Mucosa of gallbladder (tissue), 1 donor: ENCODE data around the gene GDF15. TPM values are rescaled to one million over a fixed set of nuclear protein-coding genes. Genes with fewer than 3 reads are reported as not detected.
A peak's percentile ranks its signal among the peaks of the same experiment; 100 is the strongest.
"Not testable (repeated sequence)": the region's sequence is repeated elsewhere in the genome, so short reads cannot be mapped to it uniquely, and the experiment has no call there.

ENCODE experiments used
- DNase-seq: peaks from one replicate; pipeline ENCODE4 v3.0.0-alpha.2; 2020; ENCODE audit warnings: low spot score
- total RNA-seq: library from RNA; stranded (reverse); gene quantifications from one replicate; pipeline ENCODE4 v1.2.1, GENCODE V29; 2021
- donor health status: DM: no; HTN: no; CAD: no.

Gene GDF15
- total RNA-seq, 1 donor from 2014 or later: 76.0 TPM

DNA sequence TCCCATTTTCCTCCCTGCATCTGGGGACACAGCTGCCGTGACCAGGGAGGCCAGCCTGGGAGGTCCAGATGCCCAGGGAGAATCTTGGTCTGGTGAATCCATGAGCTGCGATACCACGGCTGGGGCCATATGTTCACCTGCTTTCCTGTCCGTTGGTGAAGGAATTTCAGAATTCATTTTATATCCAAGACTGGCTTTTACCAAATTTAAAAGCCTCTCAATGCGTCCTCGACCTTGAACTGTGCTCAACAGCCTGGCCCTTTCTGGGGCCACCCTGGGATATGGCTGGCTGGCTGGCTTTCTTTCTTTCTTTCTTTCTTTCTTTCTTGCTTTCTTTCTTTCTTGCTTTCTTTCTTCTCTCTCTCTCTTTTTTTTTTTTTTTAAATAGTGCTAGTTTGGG lies 22.2 kb upstream of the GDF15 start:
- no peak for DNase-seq

DNA sequence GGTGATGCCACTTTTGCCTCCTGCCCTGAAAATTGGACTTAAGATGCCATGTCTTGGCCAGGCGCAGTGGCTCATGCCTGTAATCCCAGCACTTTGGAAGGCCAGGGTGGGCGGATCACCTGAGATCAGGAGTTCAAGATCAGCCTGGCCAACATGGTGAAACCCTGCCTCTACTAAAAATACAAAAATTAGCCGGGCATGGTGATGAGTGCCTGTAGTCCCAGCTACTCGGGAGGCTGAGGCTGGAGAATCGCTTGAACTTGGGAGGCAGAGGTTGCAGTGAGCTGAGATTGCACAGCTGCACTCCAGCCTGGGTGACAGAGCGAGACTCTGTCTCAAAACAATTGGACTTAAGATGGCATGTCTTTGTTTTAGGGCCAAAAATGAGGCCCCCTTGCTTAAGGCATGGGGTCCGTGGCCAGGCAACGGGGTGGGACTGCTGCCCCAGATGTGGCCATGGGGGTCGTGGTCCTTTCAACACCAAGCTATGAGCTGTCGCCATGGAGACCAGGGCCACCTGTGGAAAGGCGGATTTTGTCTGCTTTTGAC lies 21.6 kb upstream of the GDF15 start:
- DNase-seq: not testable (repeated sequence)

DNA sequence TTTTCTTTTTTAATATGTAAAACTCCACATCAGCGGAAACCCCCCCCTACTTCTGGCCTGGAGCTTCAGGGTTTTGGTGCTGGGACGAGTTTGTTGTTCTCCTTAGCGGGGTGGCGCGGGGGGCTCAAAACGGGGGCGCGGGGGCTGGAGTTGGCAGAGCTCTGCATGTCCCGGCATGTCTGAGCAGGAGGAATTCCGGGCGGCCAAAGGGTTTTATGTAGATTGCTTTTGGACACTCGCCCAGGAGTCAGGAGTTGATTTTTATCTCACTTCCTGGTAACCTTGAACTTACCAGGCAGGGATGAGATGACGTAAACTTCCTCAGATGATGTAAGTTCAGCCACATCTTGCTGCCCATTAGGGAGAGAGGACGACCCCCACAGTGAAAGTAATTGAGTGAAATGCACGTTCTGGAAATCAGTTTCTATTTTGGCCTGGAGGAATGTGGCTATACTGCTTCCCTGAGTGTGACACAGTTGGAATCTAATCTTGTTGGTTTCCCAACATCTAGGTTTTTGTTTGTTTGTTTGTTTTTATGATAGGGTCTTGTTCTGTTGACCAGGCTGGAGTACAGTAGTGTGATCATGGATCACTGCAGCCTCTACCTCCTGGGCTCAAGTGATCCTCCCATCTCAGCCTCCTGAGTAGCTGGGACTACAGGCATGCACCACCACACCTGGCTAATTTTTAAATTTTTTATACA lies 21.0 kb upstream of the GDF15 start:
- DNase-seq: peak; percentile 90

DNA sequence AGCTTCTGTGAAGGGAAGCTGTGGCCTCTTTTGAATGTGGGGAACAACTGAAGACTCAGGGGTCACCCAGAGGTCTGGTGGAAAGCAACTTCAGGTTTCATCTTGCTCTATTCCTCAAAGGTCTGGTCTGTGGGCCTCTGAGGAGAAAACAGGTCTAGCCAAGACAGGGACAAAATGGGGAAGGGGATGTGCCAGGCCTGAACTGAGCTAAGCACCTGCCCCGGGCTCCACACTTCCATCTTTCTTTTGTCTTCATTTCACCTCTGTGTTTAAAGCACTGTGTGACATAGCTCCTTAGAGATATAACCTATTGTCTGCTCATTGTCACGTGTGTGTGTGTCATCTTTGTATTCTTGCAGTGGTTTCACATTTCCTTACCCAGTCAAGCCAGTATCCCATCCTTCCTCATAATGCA lies 19.9 kb upstream of the GDF15 start:
- no peak for DNase-seq

DNA sequence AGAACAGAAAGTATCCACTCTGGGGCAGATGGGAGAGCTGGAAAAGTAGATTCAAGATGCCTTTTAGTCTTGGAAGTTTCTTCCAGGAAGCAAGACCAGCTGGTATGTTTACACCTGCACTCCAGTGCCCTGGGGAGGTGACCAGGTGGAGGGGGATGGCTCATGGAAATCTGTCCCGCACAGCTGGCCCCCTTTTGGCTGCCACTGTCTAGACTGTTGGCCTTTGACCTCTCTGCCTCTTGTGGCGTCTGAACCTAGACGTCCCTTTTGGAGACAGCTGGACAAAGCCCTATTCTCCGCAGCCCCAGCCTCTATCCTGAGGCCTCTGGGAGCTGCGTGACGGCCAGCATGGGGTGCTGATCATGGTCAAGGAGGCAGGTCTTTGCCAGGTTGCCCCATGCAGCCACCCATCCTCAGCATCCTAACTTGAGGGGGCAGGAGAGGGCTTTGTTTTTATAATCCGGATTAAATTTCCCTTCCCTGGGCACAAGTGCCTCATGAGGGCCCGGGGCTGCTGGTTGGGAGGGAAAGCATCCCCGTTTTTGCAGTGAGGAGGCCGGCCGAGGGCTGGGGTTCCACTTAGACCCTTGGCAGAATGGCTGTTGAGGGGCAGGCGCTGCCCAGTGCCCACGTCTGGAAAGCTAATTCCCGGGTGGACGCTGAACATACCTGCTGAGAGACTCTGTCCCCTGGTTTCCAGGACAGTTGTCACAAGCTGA lies 17.3 kb upstream of the GDF15 start:
- DNase-seq: no peak

DNA sequence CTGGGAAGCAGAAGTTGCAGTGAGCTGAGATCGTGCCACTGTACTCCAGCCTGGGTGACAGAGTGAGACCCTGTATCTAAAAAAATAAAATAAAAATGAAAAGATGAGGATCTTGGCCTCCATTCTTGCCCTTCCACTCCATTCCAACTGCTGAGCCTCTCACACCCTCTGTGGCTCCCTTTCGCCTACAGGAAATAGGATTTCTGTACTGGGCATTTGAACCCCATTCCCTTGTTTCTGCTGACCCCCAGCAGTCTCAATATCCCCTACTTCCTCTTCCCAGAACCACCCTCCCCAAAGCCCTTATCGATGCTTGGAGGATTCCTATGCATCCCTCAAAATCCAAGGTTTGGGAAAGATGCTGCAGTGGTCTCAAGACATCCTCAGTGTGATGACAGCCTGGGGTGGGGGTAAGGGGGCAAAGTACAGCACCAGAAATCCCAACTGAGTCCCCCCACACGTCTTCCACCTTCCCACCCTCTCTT lies 12.5 kb upstream of the GDF15 start:
- DNase-seq: no peak

DNA sequence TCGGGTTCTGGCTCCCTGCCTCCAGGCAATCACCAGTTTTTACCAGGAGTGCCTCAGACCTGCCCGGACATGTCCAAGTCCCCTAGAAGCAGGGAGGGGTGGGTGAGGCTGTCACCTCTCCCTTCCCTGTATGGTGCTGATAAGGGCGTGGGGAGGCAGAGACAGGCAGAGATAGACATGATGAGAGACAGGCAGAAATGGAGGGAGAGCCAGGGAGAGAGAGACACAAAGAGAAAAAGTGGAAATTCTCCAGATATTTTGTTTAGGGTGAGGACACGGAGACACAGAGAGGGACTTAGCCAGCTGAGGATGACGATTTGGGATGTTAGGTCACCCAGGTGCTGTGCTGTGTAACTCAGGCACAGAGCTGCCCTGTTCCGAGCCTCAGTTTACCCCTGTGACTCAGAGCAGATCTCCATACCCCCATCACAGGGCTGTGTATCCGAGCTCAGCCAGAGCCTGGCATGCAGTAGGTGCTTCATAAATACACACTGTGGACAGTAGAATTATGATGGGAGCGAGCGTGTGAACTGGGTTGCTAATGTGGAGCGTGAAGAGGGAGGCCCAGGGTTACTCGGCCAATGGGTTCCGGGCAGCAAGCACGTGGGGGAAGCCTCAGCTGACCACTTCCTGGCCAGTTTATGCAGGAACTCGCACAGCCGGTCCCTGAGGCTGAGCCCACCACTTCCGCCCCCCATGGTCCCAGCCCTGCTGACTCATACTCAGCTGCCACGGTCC lies 11.9 kb upstream of the GDF15 start:
- peak; percentile 92 for DNase-seq

DNA sequence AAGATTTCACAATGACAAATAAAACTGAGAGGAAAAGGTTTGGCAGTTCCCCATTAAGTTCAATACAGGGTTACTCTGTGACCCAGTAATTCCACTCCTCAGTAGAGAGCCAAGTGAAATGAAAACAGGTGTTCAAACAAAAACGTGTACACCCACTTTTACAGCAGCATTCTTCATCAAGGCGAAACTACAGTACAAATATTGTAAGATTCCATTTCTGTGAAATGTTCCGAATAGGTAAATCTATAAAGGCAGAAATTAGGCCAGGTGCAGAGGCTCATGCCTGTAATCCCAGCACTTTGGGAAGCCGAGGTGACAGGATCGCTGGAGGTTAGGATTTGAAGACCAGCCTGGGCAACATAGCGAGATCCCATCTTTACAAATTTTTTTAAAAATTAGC lies 8.9 kb upstream of the GDF15 start:
- no peak for DNase-seq

DNA sequence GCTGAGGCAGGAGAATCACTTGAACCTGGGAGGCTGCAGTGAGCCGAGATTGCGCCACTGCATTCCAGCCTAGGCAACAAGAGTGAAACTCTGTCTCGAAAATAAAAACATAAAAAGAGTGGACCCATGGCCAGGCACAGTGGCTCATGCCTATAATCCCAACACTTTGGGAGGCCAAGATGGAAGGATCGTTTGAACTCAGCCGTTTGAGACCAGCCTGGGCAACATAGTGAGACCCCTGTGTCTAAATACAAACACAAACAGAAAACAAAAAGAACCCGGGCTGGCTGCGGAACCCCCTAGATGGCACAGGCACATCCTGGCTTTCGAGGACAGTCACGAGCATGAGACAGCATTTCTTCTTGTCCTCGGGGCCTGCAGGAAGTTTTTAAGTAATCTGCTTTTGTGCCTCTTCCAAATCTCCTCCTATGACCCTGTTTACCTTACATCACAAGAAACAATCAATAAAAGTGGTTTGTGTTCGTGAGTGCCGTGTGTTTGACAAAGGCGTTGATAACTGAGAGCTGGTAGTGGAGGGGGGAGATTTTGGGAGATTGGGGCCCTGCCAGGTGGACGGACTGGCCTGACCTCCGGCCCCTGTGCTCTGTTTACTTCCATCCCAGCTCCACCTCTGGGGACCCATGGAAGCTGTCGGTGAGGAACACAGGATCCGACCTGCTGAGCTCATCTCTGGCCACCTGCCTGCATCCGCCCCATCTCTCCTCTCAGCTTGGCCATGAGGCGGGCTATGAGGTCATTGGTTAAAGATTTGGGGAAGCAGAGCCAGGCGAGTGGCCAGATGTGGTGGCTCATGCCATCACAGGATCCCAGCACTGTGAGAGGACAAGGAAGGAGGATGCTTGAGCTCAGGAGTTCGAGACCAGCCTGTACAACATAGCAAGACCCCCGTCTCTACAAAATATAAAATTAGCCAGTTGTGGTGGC lies 5.9 kb upstream of the GDF15 start:
- DNase-seq: peak; percentile 96

DNA sequence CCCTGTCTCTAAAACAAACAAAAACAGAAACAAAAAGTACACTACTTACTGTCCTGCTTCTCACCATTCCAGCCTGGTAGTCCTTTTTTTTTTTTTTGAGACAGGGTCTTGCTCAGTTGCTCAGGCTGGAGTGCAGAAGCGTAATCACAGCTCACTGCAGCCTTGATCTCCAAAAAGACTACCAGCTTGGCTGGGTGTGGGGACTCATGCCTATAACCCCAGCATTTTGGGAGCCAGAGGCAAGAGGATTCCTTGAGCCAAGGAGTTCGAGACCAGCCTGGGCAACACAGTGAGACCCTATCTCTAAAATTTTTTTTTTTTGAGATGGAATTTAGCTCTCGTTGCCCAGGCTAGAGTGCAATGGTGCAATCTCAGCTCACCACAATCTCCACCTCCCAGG lies 5.1 kb upstream of the GDF15 start:
- no peak for DNase-seq

DNA sequence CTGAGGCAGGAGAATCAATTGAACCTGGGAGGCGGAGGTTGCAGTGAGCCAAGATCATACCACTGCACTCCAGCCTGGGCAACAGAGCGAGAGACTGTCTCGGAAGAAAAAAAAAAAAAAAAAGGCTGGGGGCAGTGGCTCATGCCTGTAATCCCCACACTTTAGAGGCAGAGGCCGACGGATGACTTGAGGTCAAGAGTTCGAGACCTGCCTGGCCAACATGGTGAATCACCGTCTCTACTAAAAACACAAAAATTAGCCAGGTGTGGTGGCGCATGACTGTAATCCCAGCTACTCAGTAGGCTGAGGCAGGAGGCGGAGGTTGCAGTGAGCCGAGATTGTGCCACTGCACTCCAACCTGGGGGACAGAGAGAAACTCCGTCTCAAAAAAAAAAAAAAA lies 2.3 kb upstream of the GDF15 start:
- DNase-seq: not testable (repeated sequence)

DNA sequence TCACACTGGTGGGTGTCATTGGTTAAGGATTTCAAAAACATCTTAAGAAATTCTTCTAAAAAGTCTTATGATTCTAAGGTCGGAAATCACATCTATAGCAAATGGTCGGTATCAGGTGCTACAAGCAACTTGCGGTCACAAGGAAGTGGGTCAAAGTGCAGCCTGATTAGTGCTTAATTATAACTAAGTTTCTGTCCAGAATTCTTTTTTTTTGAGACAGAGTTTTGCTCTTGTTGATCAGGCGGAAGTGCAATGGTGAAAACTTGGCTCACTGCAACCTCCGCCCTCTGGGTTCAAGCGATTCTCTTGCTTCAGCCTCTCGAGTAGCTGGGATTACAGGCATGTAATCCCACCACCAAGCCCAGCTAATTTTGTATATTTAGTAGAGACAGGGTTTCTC lies 1.2 kb upstream of the GDF15 start:
- DNase-seq: peak; percentile 42

DNA sequence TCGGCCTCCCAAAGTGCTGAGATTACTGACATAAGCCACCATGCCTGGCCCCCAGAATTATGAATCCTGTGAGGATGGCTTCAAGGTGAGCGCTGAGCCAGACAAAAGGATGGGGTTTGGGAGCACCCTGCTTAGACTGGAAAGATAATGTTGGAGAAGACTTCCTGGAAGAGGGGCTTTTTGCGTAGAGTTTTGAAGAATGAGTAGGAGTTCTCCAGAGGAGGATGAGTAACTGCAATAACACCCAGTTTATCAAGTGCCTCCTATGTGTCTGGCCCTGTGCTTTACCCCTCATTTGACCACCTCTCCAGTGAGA lies 641 bp upstream of the GDF15 start:
- no peak for DNase-seq

DNA sequence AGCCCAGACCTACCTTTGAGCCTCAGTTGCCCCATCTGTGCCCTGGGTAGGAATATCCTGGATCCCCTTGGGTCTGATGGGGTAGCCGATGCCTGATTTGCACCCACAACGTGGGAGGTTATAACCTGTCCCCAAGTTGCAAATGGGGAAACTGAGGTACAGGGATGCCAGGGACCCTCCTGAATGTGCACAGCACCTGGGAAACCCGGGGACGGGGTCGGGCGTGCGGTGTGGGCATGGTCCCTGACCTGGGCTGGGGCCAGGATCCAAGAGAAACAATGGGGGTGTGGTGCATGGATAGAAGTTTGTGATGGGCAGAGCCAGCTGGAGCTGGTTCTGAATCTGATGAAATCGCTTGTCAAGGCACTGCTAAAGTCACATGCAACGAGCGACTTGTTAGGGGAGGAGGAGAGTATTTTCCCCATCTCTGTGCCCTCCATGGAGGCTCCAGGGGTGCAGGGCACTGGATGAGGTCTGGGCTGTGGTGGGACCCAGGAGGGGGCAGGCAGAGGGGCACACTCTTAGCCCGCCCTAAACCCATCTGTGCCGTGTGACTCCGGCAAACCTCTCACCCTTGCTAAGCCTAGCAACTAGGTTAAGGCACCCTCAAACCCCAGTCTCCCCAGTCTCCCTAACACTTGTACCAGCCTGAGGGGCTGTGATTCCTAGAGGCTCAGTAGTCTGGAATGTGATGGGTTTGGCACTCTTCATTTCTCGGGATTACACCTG lies 749 bp downstream of the GDF15 start:
- DNase-seq: peak; percentile 47

DNA sequence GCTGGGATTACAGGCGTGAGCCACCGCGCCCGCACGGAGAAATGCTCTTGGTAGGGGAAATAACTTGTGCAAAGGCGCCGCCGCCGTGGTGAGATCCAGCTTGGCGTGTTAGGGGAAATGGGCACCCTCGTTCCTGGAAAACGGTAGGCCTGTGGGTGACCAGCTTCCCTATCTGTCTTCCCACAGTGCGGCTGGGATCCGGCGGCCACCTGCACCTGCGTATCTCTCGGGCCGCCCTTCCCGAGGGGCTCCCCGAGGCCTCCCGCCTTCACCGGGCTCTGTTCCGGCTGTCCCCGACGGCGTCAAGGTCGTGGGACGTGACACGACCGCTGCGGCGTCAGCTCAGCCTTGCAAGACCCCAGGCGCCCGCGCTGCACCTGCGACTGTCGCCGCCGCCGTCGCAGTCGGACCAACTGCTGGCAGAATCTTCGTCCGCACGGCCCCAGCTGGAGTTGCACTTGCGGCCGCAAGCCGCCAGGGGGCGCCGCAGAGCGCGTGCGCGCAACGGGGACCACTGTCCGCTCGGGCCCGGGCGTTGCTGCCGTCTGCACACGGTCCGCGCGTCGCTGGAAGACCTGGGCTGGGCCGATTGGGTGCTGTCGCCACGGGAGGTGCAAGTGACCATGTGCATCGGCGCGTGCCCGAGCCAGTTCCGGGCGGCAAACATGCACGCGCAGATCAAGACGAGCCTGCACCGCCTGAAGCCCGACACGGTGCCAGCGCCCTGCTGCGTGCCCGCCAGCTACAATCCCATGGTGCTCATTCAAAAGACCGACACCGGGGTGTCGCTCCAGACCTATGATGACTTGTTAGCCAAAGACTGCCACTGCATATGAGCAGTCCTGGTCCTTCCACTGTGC lies 2.4 kb downstream of the GDF15 start:
- DNase-seq: peak; percentile 86

DNA sequence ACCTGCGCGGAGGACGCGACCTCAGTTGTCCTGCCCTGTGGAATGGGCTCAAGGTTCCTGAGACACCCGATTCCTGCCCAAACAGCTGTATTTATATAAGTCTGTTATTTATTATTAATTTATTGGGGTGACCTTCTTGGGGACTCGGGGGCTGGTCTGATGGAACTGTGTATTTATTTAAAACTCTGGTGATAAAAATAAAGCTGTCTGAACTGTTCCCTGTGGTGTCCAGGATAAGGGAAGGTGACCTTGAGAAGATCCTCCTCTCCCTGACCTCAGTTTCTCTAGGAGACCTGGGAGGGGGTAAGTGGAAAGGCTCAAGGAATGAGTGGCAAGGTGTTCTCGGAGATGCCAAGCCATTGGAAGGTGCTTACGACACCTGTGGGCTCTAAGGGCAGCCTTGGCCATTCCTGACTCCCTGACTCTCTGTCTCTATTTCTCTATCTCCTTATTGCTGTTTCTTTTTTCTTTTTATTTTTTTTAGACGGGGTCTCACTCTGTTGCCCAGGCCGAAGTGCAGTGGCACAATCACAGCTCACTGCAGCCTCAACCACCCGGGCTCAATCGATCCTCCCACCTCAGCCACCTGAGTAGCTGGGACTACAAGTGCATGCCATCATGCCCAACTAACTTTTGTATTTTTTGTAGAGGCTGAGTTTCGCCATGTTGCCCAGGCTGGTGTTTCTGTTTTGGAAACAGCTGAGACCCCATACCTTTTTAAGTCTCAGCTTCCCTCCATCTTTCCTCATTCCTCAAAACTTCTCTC lies 3.2 kb downstream of the GDF15 start:
- no peak for DNase-seq

DNA sequence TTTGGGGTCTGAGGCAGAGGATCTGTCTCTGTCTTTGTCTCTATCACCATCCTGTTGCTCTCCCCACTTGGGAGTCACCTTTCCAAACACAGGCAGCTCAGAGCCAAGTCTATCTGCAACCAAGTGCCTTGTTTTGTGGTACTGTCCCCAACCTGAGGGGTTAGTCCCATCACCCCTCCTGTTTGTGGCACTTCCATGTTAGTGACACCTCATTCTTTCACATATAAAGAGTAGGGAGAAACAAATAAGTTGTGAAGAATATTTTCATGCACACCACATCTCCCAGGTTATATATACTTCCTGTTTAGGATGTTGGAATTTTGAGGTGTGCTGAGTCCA lies 3.7 kb downstream of the GDF15 start:
- no peak for DNase-seq

DNA sequence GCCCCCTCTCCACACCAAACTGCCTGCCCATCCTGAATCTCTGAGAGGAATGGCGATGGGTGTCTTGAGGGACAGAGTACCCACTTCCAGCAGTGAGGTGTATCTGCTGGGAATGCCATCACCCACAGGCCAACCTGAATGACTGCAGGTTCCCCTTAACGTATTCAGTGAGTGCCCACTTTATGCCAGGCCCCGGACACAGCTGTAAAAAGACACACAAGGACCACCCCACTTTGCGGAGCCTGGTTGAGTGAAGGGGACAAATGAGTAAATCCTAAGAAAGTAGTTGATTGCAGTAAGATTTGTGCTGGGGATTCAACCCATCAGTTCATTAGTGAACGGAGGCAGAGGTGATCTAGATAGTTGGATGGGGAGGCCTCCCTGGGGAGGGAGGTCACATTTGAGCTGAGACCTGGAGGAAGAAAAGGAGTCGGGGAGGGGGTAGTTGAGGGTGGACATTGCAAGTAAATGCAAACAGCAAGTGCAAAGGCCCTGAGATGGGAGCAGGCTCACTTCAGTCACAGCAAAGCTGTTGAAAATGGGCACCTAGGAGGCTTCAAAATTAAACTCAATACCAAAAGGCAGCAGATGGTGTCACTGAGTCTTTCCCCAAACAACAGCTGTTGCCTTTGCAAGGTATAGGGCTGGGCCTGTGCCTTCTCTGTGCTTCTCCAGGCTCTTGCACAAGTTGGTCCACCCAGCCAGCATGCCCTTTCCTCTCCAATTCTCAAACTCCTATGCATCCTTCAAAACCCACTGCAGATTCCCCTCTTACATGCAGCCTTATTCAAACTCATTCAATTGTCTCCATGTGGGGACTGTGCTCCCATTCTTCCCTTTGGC lies 4.3 kb downstream of the GDF15 start:
- DNase-seq: no peak
